Measurements from ENCODE around the gene IP6K3.

IP6K3 gene

DNA sequence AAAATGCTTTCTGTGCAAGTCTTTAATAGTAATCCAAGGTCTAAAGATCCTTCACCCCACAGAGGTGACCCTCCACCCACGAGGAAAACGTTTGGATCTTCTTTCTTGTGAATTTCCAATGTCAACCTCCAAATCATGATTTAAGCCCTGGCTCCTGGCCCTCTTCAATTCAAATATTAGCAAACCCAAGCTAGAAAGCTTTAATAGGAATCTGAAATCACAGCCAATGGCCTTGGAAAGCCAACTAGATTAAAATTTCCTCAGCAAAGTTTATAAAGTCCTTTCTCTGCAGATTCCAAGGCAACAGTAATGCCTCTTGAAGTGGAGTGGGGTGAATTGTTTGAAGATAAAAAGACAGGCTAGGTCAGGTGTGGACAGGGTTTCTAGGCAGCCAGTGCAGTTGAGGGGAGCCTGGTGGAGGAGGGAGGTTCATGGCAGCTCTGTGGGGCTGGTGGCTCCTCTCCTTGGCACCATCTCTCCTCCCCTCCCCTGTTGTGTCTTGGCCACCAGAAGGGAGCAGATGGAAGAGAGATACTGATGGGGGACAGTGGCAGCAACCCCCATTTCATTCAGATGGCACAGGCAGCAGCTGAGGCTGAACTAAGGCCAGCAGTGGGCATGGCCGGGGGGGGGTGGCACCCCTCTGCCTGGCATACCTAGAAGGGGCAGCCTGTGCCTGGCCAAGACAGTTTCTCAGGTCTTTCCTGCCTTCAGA, 23.2 kb downstream of the IP6K3 start:
- no peak for DNase-seq (ENCODE audit: low read depth)

DNA sequence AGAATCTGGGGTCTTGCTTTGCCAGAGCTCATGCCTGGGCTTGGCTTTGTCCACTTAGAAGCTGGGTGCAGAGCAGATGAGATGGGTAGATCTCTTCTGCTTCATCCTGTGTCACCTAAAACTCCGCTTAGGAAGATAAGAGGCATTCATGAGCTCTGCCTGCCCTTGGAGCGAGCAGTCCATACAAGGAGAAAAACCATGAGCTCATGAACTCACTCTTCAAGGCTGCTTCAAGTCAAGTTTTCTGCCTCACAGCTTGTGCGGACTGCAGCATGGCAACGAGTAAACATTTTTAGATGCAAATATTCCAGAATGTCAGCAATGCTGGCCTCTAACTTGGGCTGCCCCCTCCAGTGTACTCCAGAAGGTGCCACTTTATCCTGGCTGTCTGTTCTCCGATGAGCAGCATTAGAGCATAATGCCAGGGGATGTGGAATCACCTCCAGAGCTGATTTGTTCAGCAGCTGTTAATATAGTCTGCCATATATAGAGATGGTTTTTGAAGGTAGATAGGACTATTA, 24.5 kb downstream of the IP6K3 start:
- no peak for DNase-seq (ENCODE audit: low read depth)

DNA sequence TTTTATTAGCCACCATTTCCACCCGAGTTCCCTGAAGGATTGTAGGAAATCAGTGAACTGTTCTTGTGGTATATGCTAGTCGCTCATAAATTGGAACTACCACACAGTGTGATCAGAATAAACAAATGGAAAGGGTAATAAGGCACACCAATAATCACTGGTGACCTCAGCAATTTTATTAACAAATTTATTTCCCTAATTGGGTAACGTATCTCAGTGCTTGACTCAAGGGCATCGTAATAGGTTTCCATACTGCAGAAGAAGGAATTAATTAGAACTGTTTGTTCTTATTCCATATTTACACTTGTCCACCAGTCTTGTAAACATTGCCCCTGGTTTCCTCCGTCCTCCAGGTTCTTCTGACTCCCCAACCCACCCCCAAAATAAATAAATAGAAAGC, 25.2 kb downstream of the IP6K3 start:
- no peak for DNase-seq (ENCODE audit: low read depth)

DNA sequence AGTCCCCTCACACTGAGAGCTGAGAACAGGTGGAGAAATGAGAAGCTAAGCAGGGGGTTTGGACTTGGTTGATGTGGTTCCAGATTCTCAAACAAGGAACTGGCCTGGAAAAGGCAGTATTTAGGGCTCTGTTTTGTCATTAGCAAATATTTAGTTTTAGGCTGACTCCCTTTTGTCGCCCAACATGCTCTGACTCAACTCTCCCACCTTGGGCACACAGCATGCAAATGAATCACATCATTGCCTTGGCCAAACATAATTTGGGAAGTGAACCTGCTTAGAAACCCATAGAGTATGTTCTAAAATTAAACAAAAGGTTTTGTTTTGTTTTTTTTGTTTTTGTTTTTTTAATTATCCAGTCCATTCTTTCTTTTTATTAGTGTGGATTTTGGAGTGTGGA, 25.7 kb downstream of the IP6K3 start:
- DNase-seq (ENCODE audit: low read depth): no peak

DNA sequence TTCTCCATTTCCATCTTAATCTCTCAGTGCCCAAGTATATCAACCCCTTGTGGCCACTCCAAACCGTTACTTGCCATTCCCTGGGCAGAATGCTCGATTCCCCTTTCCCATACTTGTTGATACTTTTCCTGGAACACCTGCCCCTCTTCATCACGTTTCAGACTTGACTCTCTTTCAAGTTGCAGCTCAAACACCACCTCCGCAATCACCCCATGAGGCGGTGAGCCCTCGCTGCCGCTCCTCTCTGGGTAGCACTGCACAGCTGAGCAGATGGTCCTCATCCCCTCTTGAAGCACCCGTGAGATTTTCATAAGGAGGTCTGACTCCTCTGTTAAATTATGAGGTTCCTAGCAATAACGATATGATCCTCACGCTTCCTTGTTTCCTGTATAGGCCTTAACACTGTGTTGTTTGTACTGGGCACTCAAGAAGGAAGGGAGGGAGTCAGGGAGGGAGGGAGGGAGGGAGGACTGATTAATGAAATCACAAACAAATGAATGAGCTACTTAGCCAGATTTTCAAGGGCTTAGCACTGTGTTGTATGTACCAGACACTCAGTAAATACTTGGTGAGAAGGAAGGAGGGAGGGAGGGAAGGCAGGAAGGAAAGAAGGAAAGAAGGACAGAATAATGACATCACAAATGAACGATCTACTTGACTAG, 27.2 kb downstream of the IP6K3 start:
- DNase-seq (ENCODE audit: low read depth): no peak

DNA sequence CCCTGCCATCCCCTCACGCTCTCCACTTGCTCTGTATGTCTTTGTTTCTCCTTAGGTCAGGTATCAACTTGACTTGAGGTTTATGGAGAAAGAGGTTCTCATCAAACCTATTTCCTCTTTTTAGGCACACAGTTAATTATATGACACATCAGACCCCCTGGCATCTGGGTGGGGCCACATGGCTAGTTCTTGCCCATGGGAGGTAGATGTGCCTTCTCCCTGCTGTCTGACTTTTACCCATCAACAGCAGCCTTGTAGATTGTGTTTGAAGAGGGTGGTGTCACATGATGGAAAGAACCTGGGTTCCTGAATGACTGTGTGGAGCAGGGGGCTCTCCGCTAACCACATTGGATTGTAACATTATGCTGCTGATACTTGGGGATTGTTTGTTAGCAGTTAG, 28.0 kb downstream of the IP6K3 start:
- no peak for DNase-seq (ENCODE audit: low read depth)

DNA sequence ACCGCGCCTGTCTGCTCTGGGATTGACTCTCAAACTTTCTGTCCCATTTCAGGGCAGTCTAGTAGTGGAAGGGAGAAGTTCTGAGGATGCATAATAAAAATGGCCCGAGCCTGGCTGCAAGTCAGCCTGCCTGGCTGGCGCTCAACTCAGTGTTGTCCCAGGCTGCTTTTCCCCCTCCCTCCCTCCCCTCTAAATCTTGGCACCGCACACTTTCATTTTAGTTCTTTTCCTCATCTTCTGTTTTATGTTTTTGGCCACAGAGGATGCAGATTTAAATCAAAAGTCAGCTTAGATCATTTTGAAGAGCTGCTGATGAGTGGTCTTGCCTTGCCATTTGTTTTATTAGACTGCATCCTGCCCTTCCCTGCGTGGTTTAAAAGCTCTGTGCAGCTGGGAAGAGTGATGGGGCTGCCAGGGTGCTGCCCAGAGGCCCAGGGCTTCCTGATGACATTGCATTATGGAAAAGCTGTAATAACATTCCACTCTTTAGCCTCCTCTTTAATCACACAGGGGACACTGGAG, 28.7 kb downstream of the IP6K3 start:
- DNase-seq (ENCODE audit: low read depth): no peak

DNA sequence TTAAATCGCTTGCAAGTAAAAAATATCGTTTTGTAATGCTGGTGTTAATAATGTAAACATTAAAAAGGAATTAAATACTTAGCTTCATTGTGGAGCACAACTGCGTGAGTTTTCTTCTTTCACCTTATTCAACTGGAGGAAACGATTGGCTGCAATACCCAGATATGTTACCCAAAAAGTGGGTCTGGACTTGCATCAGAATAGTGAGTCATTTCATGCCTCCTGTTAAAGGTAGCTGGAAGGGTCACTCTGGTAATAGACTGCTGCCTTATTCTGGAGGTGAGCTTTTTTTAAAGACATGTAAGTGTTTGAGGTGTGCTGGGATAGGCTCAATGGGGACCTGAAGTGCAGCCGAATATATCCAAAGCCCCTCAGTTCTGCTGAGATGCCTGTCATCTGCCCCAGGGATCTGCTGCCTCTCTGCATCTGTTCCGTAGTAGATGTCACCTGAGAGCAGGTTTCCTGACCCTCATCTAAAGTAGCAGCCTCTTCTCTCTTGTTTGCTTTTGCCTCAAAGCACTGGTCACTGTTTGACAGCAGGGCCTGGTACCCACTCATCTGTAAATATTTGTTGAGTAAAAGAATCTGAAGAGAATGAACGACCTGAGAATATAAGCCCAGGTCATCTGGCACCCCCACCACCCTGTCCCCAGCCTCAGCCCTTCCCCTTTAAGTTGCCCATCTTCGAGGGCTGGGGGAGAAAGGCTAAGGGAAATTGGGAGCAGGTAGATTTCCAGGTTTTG, 29.6 kb downstream of the IP6K3 start:
- DNase-seq (ENCODE audit: low read depth): no peak

DNA sequence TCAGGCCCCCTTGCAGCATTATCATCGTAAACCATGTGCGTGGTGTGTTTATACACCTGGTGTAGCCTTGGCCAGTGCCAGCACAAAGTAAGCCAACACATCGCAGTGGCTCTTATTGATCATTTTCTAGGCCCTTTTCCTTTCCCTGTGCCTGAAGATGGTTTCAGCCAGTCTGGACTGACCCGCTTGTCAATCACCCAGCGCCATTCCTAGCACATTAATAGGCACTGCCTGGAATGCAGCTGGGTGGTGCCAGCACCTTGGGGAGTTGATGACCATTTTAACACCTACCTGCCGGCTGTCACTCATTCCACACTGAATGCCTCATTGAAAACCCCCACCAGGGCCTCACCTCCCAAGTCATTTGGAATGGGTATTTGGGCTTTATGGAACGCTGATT, 30.3 kb downstream of the IP6K3 start:
- DNase-seq (ENCODE audit: low read depth): no peak

DNA sequence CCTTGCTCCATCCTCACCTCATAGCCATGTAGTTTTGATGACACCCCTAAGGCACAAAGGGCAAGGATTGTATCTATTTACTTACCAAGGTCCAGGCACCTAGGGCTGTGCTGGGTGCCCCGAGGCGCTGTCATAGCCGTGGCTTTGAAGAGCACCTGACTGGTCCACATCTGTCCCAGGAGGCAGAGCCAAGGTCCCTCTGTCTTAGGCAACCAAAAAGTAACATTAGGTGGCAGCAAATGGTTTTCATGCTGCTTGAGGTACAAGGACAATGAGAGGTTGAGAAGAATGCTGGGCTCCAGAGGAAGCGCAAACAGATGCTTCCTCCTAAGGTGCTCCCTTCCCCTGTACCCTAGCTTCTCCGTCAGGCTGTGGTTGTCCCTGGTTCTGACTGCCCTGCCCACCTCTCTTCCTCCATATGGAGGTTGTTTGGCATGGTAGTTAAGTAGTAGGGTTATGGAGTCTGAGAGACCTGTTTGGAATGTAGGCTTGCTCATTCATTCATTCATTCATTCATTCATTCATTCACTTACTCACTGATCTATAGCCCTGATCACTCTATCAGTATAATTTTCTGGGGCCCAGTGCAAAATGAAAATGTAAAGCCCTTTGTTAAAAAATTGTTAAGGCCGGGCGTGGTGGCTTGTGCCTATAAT, 32.2 kb downstream of the IP6K3 start:
- DNase-seq (ENCODE audit: low read depth): no peak

DNA sequence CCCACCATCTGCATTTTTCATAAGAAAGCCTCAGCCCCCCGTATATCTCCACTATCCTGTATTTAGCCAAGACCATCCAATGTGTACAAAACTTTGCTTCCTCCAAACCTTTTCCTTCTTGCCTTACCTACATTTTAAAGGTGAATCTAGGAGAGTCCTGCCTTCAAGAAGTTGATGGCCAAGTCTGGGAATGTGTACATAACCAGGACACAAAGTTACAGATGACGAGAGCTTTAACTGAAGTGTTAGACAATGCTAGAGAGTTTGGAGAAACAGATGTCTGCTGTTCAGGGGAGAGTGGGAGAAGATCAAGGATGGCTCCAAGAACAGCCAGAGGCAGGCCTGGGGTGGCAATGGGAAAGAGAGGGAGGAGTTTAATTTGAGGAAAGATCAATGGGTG, 32.9 kb downstream of the IP6K3 start:
- DNase-seq (ENCODE audit: low read depth): no peak

DNA sequence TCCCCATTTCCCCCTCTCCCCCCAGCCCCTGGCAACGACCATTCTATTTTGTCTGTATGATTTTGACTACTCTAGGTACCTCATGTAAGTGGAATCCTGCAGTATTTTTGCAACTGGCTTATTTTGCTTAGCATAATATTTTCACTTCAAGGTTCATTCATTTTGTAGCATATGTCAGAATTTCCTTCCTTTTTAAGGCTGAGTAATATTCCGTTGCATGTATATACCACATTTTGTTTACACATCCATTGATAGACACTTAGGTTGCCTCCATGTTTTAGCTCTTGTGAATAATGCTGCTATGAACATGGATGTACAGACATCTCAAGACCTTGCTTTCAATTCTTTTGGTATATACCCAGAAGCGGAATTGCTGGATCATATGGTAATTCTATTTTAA, 33.8 kb downstream of the IP6K3 start:
- DNase-seq (ENCODE audit: low read depth): no peak

DNA sequence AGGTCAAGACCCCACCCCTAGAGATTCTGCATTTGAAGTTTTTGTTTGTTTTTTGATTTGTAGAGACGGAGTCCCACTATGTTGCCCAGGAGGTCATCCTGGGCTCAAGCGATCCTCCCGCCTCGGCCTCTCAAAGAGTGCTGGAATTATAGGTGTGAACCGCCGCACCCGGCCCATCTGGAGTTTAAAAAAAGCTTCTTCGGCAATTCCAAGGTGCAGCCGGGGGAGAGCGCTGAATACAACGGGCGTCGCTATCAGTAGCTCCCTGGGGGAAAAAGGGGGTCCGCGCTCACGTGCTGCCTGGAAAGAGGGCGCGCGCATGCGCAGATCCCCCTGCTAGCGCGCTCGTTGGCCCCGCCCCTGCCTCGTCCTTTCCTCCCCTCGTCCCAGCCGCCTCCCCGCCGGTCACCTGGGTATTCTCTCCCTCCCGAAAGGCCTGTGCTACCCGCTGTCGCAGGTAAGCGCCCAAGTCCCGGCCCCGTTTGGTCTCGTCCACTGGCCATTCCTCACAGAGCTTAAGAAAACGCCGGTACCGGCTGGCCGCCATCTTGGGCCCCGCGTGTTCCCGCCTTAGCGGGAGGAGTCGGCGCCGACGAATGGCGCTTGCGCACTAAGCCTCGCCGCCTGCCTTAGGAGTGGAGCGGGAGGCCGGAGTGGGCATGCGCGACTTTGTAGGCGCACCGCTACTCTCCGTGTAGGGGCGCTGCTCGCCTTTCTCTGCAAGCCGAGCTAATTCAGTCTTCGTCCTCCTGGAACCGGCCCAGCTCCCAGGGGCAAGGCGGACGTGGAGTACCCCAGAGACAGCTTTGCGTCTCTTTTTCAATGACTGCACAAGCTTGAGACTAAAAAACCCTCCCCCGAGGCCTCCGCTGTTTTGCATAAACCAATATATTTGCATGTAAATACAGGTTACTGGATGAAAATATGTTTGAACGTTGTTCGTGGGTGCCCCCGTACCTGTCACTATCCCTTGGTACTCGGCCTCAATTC, 35.3 kb downstream of the IP6K3 start, which contains the start of gene UQCC2:
Gene UQCC2, minus strand, starts transcription at position 561 of the 990 bp plus-strand sequence. Its CDS starts 14 bp downstream, at position 547.
- DNase-seq (ENCODE audit: low read depth): peak; percentile 95

DNA sequence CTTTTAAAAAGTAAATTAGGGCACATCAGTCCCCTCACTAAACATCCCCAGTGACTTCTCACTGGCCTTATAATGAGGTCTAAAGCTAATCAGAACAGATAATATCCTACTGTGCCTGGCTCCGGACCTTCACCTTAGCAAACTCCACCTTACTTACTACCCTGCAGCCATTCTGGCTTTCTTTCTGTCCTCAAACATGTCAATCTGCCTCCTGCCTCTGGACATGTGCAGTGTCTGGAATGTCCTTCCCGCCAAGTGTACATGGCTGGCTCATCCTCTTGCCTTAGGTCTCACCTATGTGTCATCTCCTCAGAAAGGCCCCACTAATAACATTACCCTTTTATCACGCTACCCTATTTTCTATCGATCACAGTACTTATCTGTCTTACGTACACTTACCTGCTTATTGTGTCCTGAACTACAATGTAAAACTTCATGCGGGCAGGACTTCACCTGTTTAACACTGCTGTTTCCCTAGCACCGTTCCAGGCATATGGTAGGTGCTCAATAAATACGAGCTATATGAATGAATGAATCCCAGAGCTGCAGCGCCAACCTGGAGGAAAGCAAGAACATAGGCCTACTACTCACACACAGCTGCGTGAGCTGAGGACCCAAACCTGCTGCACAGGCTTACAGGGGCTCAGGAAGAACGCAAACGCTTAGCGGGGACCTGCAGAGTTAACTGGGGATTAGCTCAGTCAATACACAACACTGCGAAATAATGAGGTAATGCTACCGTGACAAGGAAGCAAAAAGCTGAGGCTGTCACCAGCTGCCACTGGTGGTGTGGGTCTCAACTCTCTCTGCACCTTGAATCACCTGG, 36.2 kb downstream of the IP6K3 start:
- DNase-seq (ENCODE audit: low read depth): no peak

DNA sequence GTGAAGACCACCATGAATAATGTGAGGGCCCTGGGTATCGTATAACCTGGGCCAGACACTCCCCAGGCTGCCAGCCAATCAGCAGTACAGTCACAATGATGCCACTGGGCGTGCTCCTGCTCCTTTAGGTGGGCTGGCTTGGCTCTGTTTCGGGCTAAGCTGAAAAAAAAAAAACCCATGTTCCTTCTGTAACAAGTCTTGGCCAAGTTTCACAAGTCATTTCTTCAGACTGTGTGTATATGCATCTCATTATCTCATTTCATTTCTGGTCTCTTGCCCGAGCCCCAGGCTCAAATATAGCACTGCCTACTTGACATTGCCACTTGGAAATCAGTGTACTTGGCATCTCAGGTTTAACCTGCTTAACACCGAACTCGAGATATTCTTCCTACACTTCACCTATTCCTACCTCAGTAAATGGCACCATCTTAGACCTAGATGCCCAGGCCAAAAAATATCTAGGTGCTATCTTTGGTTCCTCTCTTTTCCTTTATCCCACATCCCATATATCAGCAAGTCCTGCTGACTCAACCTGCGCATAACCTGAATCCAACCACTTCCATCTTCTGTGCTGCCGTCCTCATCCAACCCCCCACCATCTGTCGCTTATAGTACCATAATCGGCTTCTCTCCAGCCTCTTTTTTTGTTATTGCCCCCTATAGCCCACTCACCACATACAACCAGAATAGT, 37.0 kb downstream of the IP6K3 start:
- DNase-seq (ENCODE audit: low read depth): no peak

DNA sequence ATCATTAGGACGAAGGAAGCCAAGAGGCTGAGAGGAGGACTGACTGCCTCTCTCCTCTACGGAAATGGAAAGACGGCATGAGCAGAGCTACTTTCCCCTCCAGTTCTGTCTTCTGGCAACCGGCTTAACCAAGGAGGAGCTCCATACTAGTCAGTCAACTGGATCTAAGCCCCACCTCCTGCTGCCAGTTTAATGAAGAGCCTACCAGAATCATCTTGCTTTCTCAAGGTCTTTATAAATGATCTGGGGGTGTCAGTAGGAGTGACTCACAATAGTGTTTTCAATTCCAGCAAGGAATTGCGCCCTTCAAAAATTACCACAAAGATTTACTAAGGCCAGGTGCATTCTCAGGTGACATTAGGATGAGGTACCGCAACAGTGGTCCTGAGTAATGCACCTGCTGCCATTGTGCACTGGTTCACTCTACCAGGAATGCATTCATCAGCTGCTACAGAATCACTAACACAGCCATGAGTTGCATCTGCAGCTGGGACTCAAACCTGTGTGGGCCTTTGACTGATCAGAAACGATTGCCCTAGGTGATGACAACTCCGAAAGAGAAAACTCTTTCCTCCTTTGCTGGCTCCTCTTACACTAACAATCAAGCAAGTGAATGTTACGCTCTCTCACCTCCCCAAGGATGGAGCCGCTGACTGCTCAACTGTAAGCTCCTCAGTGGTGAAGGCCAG, 38.0 kb downstream of the IP6K3 start:
- DNase-seq (ENCODE audit: low read depth): no peak

DNA sequence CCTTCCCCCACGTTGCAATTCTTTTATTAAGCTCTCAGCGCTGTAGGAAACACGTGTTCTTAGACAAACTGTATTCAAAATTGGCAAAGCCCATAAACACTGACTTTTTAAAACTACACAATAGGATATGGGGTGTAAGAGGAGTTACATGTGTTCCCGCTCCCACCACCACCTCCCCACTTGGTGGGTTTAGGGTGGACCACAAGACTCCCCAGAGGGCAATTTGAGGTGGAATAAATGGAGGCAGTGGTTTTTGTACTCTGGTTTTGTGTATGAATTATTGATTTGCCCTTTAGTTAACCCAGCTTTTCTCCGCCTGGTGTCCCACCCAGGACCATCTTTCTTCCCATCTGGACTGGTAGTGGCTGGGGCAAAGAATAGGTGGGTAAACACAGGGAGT, 38.9 kb downstream of the IP6K3 start:
- no peak for DNase-seq (ENCODE audit: low read depth)

DNA sequence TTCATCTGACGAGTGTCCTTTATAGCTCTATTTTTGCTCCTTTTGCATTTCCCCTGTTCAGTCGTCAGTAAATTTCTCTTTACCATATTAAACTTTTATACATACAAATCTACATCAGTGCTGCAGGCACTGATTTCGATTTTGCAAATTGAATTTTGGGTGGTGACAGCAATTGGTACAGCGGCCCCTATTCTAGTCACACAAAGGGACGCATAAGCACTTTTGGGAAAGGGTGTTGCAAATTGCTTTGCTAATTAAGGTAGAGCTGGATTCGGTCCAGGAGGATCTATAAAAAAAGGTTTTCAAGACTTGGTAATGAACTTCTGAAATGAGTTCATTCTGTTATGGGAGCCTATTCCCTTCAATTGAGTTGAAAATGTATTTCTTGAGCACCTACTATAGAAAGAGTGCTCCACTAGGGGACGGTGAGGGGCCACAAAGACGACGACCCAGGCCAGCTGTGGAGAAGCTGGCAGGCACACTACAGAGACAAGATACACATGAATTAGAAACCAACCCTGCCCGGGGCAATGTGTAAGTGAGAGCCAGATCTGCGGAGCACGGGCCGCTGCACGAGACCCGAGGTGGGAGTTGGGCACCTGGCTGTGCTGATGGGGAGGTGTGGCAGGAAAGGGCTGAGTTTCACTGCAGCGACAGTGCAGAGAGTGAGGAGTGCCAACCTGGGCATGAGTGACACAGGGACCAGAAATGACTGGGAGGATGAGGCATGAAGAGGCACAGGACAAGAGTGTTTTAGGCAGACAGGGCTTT, 40.6 kb downstream of the IP6K3 start:
- no peak for DNase-seq (ENCODE audit: low read depth)

Measured in stimulated activated CD4-positive, alpha-beta T cell treated with anti-CD3 and anti-CD28 coated beads, Interleukin-2, amount 100 ng/mL, for 4 hours (primary cell).